ENCODE measurements around the gene BANP.

DNA sequence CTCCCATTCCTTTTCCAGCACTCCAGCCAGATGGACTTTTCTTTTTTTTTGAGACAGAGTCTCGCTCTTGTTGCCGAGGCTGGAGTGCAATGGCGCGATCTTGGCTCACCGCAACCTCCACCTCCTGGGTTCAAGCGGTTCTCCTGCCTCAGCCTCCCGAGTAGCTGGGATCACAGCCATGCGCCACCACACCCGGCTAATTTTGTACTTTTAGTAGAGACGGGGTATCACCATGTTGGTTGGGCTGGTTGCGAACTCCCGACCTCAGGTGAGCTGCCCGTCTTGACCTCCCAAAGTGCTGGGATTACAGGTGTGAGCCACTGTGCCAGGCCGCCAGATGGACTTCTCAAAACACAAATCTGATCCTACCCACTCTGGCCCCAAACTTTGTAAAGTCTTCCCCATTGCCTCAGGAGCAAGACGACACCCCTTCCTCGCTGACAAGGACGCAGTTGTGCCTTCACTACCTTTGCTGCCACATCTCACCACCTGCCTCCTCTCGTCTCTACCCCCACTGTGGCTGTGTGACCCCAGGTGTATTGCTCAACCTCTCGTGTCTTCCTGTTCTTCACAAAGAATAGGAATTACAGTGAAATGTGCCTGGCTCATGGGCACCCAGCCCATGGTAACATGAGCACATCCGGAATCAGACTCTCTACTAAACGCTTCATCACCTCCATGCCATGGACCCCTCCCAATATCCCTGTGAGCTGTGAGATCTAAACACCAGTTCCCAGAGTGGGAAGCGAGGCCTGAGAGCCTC lies 3.7 kb upstream of the BANP start:
- TF ChIP-seq, protein P1, sequence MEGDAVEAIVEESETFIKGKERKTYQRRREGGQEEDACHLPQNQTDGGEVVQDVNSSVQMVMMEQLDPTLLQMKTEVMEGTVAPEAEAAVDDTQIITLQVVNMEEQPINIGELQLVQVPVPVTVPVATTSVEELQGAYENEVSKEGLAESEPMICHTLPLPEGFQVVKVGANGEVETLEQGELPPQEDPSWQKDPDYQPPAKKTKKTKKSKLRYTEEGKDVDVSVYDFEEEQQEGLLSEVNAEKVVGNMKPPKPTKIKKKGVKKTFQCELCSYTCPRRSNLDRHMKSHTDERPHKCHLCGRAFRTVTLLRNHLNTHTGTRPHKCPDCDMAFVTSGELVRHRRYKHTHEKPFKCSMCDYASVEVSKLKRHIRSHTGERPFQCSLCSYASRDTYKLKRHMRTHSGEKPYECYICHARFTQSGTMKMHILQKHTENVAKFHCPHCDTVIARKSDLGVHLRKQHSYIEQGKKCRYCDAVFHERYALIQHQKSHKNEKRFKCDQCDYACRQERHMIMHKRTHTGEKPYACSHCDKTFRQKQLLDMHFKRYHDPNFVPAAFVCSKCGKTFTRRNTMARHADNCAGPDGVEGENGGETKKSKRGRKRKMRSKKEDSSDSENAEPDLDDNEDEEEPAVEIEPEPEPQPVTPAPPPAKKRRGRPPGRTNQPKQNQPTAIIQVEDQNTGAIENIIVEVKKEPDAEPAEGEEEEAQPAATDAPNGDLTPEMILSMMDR (IDR thresholded peaks at IDR 0.05): no peak
- TF ChIP-seq, protein P2, sequence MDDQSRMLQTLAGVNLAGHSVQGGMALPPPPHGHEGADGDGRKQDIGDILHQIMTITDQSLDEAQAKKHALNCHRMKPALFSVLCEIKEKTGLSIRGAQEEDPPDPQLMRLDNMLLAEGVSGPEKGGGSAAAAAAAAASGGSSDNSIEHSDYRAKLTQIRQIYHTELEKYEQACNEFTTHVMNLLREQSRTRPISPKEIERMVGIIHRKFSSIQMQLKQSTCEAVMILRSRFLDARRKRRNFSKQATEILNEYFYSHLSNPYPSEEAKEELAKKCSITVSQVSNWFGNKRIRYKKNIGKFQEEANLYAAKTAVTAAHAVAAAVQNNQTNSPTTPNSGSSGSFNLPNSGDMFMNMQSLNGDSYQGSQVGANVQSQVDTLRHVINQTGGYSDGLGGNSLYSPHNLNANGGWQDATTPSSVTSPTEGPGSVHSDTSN (IDR thresholded peaks at IDR 0.05): no peak
- TF ChIP-seq MXI1 (IDR thresholded peaks at IDR 0.05; ENCODE audit: low read depth, low read length) (no peak), CHD2 (IDR thresholded peaks at IDR 0.05; ENCODE audit: low read length, partially characterized antibody) (no peak), POLR2AphosphoS5 (IDR thresholded peaks at IDR 0.05; ENCODE audit: low read depth, low read length) (no peak), GABPA (IDR thresholded peaks at IDR 0.05; ENCODE audit: low read depth) (no peak), EP300 (IDR thresholded peaks at IDR 0.05; ENCODE audit: borderline replicate concordance in 1 of 2, low read depth in 1 of 2, low read length in 1 of 2) (no peak), TAF1 (IDR thresholded peaks at IDR 0.05; ENCODE audit: borderline replicate concordance, low read depth, low read length) (no peak), RFX5 (IDR thresholded peaks at IDR 0.05; ENCODE audit: low read length) (no peak), SIN3A (IDR thresholded peaks at IDR 0.05; ENCODE audit: borderline replicate concordance, low read depth, low read length) (no peak), TCF12 (IDR thresholded peaks at IDR 0.05) (no peak), JUND (IDR thresholded peaks at IDR 0.05) (no peak)
- TF ChIP-seq, protein P3, sequence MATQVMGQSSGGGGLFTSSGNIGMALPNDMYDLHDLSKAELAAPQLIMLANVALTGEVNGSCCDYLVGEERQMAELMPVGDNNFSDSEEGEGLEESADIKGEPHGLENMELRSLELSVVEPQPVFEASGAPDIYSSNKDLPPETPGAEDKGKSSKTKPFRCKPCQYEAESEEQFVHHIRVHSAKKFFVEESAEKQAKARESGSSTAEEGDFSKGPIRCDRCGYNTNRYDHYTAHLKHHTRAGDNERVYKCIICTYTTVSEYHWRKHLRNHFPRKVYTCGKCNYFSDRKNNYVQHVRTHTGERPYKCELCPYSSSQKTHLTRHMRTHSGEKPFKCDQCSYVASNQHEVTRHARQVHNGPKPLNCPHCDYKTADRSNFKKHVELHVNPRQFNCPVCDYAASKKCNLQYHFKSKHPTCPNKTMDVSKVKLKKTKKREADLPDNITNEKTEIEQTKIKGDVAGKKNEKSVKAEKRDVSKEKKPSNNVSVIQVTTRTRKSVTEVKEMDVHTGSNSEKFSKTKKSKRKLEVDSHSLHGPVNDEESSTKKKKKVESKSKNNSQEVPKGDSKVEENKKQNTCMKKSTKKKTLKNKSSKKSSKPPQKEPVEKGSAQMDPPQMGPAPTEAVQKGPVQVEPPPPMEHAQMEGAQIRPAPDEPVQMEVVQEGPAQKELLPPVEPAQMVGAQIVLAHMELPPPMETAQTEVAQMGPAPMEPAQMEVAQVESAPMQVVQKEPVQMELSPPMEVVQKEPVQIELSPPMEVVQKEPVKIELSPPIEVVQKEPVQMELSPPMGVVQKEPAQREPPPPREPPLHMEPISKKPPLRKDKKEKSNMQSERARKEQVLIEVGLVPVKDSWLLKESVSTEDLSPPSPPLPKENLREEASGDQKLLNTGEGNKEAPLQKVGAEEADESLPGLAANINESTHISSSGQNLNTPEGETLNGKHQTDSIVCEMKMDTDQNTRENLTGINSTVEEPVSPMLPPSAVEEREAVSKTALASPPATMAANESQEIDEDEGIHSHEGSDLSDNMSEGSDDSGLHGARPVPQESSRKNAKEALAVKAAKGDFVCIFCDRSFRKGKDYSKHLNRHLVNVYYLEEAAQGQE (IDR thresholded peaks at IDR 0.05; ENCODE audit: low read depth, low read length): no peak
- TF ChIP-seq, protein P4, sequence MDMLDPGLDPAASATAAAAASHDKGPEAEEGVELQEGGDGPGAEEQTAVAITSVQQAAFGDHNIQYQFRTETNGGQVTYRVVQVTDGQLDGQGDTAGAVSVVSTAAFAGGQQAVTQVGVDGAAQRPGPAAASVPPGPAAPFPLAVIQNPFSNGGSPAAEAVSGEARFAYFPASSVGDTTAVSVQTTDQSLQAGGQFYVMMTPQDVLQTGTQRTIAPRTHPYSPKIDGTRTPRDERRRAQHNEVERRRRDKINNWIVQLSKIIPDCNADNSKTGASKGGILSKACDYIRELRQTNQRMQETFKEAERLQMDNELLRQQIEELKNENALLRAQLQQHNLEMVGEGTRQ (IDR thresholded peaks at IDR 0.05; ENCODE audit: borderline replicate concordance, low read depth, low read length): no peak
